Measurements from ENCODE around the gene MYL7. TPM values are rescaled to one million over a fixed set of nuclear protein-coding genes. Genes with fewer than 3 reads are reported as not detected.
"Not testable (repeated sequence)": the region's sequence is repeated elsewhere in the genome, so short reads cannot be mapped to it uniquely, and the experiment has no call there.

Gene MYL7
- total and polyA plus RNA-seq, 4 experiments from 2014 or later, result not detected

DNA sequence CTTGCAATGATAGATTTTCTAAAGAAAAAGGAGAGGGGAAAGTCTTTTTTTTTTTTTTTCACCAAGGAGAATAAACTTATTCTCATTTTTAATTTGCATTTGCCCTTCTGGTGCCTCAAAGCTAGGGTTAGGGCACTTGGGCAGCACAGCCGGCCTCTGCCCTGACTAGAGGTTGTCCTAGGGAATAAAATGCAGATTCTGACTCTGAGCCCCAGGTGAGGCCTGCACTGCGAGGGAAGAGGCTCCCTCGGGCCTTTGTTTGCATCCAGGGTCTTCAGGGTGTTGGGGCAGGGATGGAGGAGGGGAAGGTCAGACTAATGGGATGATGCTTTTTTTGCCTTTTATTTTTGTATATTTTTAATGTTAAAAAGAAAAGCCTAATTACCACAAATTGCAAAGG is 7.8 kb downstream of the MYL7 start:
- ChIA-PET CTCF (ENCODE audit: partially characterized antibody) (no interaction called here), POLR2A (ENCODE audit: partially characterized antibody) (no interaction called here)
- Histone ChIP-seq H3K36me3 (ENCODE audit: insufficient read depth, low read length) (no peaks in the 10 kb centered on the region), H3K4me1 (ENCODE audit: insufficient read depth, low read length) (no peaks in the 10 kb centered on the region), H3K27me3 (ENCODE audit: insufficient read depth, low read length) (no peaks in the 10 kb centered on the region), H3K4me3 (ENCODE audit: low read length in 2 of 2) (no peak overlapping the region), H3K9me3 (ENCODE audit: control insufficient read depth in 1 of 2, low read length in 2 of 2) (no peaks in the 10 kb centered on the region), H3K27ac (ENCODE audit: low read depth, low read length) (no peak overlapping the region)
- DNase-seq, result no peak
- Mint-ChIP-seq H3K4me3 (no peak overlapping the region), H3K27me3 (no peaks in the 10 kb centered on the region), H3K27ac (no peak overlapping the region), H3K36me3 (no peaks in the 10 kb centered on the region), H3K4me1 (no peaks in the 10 kb centered on the region), H3K9me3 (no peaks in the 10 kb centered on the region)
- intact Hi-C loops (cut with micrococcal nuclease), result no loop called here

DNA sequence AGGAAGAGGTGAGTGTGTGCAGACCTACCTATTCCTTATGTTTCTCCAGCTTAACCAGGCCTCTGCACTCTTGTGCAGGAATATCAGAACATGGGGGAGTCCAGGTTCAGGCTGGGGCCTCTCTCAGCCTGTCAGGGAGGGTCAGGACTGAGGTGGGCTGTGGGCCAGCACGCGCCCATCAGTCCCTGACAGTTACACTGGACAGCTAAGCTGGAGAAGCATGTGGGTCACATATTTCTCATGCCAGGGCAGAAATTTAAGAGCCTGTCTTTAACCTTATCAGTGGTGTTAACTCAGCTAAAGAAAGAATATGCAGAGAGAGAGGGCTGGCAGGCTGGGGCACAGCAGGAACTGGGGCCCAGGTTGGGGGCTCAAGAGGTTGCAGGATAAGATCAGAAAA is 9.1 kb downstream of the MYL7 start:
- H3K4me3 Mint-ChIP-seq, result no peak overlapping the region
- H3K27me3 Mint-ChIP-seq, result no peaks in the 10 kb centered on the region
- no peaks in the 10 kb centered on the region for H3K4me1 Mint-ChIP-seq
- no peaks in the 10 kb centered on the region for H3K9me3 ChIP-seq (ENCODE audit: control insufficient read depth in 1 of 2, low read length in 2 of 2)
- no peak overlapping the region for H3K27ac ChIP-seq (ENCODE audit: low read depth, low read length)
- H3K27me3 ChIP-seq (ENCODE audit: insufficient read depth, low read length), result no peaks in the 10 kb centered on the region
- DNase-seq, result no peak
- H3K4me1 ChIP-seq (ENCODE audit: insufficient read depth, low read length), result no peaks in the 10 kb centered on the region
- no peaks in the 10 kb centered on the region for H3K36me3 ChIP-seq (ENCODE audit: insufficient read depth, low read length)
- H3K36me3 Mint-ChIP-seq, result no peaks in the 10 kb centered on the region
- no peaks in the 10 kb centered on the region for H3K9me3 Mint-ChIP-seq
- no peak overlapping the region for H3K27ac Mint-ChIP-seq
- ChIA-PET CTCF (ENCODE audit: partially characterized antibody) (no interaction called here), POLR2A (ENCODE audit: partially characterized antibody) (no interaction called here)
- intact Hi-C loops (cut with micrococcal nuclease), result no loop called here
- no peak overlapping the region for H3K4me3 ChIP-seq (ENCODE audit: low read length in 2 of 2)

DNA sequence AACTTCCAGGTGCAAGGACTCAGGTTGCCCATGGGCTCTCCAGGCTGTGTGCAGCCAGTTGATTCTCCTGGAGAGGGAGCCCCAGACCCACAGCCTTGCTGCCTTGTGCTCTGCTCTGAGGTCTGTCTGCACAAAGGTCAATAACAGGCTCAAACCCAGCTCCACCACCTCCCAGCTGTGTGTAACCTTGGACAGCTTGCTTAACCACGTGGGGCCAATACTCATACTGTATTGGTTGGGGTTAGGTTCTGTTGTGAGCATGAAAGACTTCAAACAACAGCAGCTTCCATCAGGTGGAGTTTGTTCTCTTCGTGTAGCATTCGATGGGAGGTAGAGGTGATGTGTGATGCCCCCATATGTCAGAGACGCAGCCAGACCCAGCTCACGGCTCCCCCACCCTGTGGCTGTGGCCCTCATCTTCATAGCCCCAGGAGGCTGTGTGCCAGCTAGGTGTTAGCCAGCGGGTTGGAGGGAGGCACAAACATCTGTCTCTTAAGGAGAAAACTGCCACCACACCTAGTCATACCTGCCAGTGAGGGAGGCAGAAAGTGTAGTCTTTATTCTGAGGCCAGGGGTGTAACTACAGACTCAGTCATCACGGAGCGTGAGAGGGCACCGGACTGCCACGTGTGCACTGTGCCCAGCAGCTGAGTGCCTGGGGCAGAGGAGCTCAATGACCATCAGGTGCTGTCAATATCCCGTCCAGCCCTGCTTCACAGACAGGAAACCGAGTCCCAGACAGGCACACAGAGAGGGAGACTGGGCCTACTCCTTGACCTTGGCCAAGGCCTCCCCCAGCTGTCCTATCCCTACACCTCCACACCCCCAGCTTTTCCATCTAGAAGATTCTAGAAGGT is 9.7 kb downstream of the MYL7 start:
- no peaks in the 10 kb centered on the region for H3K9me3 Mint-ChIP-seq
- no peaks in the 10 kb centered on the region for H3K4me1 ChIP-seq (ENCODE audit: insufficient read depth, low read length)
- no peaks in the 10 kb centered on the region for H3K4me1 Mint-ChIP-seq
- ChIA-PET CTCF (ENCODE audit: partially characterized antibody) (interaction anchor here (0.8 kb wide), 1 partner anchor 16 kb away, joined by 3 read pairs; no protein-coding TSS in a partner anchor), POLR2A (ENCODE audit: partially characterized antibody) (interaction anchor here (0.5 to 0.8 kb wide), 2 partner anchors 9 to 501 kb away, joined by 3 read pairs; no protein-coding TSS in a partner anchor)
- no peak overlapping the region for H3K27ac ChIP-seq (ENCODE audit: low read depth, low read length)
- H3K27me3 Mint-ChIP-seq, result no peaks in the 10 kb centered on the region
- H3K36me3 Mint-ChIP-seq, result no peaks in the 10 kb centered on the region
- H3K9me3 ChIP-seq (ENCODE audit: control insufficient read depth in 1 of 2, low read length in 2 of 2), result no peaks in the 10 kb centered on the region
- no peak overlapping the region for H3K4me3 ChIP-seq (ENCODE audit: low read length in 2 of 2)
- intact Hi-C loops (cut with micrococcal nuclease), result no loop called here
- no peak overlapping the region for H3K27ac Mint-ChIP-seq
- H3K27me3 ChIP-seq (ENCODE audit: insufficient read depth, low read length), result no peaks in the 10 kb centered on the region
- no peak for DNase-seq
- no peaks in the 10 kb centered on the region for H3K36me3 ChIP-seq (ENCODE audit: insufficient read depth, low read length)
- H3K4me3 Mint-ChIP-seq, result no peak overlapping the region

DNA sequence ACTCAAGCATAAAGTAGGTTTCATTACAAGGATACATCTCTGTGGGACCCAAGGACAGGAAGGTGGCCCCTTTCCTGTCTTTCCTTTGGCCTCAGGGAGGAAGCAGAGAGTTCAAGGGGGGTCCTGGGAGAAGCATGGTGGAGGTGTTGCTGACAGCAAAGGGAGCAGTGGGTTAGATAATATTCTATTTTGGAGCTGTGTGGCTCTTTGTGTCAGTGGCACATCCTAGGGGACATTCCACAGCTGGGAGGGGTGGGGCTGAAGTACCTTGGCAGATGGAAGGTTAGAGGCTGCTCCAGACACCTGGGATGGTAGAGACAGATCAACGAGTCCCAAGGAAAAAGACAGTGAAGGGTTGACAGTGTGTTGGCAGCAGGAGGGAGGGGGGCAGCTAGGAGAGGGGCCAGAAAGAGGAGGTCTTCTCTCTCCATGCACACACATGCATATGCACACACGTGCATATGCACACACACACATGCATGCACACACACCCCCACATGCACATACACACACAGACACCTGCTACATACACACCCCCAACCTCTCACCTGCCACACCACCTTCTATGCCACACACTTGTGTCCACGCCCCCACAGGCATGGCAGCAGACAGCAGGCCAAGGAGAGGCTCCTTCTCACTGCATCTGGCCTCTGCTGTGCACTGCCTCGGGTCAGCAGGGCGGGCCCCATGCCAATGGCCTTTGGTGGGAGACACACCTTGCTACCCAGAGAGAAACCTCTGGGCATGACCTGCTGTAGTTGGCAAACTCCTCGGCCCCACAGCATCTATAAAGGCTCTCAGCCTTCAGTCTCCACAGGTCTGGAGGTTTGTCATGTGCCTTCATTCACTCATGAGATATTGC is 12.2 kb downstream of the MYL7 start:
- H3K4me3 Mint-ChIP-seq, result no peak overlapping the region
- Histone ChIP-seq H3K36me3 (ENCODE audit: insufficient read depth, low read length) (no peaks in the 10 kb centered on the region), H3K27ac (ENCODE audit: low read depth, low read length) (no peak overlapping the region), H3K4me3 (ENCODE audit: low read length in 2 of 2) (no peak overlapping the region), H3K9me3 (ENCODE audit: control insufficient read depth in 1 of 2, low read length in 2 of 2) (no peaks in the 10 kb centered on the region), H3K27me3 (ENCODE audit: insufficient read depth, low read length) (no peaks in the 10 kb centered on the region), H3K4me1 (ENCODE audit: insufficient read depth, low read length) (peaks cover 3% of the 10 kb centered on the region)
- H3K4me1 Mint-ChIP-seq, result peaks cover 1 to 7% (median 3%) of the 10 kb centered on the region in 4 donors
- peak overlapping the region in 1 of 7 donors; percentile 2 for H3K27ac Mint-ChIP-seq
- no peaks in the 10 kb centered on the region for H3K27me3 Mint-ChIP-seq
- CTCF ChIA-PET (ENCODE audit: partially characterized antibody), result interaction anchor here (0.5 kb wide), 1 partner anchor 44 kb away, joined by 4 read pairs; no protein-coding TSS in a partner anchor
- intact Hi-C loops (cut with micrococcal nuclease), result no loop called here
- no peak for DNase-seq
- no peaks in the 10 kb centered on the region for H3K9me3 Mint-ChIP-seq
- POLR2A ChIA-PET (ENCODE audit: partially characterized antibody), result no interaction called here
- no peaks in the 10 kb centered on the region for H3K36me3 Mint-ChIP-seq

DNA sequence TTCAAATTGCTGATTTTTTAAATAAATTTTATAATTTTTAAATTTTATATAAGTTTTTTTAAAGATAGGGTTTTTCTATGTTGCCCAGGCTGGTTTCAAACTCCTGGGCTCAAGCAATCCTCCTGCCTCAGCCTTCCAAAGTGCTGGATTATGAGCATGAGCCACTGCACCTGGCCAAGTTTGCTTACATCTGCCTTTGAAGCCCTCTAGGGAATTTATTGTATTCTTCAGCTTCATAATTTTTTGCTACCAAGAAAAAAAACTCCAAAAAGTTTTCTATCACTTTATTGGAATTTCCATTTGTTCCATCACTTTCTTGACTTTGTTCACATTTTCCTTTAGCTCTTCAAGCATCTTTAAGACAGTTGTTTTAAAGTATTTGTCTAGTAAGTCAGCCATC is 14.0 kb downstream of the MYL7 start:
- Mint-ChIP-seq H3K36me3 (peaks cover 0 to 2% of the 10 kb centered on the region in 2 donors), H3K27ac (peak overlapping the region in 4 of 7 donors; percentile 3 to 23 (median 16)), H3K27me3 (no peaks in the 10 kb centered on the region), H3K4me3 (no peak overlapping the region), H3K4me1 (peaks cover 9 to 23% (median 12%) of the 10 kb centered on the region in 4 donors), H3K9me3 (no peaks in the 10 kb centered on the region)
- Histone ChIP-seq H3K4me1 (ENCODE audit: insufficient read depth, low read length) (peaks cover 15% of the 10 kb centered on the region), H3K27me3 (ENCODE audit: insufficient read depth, low read length) (no peaks in the 10 kb centered on the region), H3K36me3 (ENCODE audit: insufficient read depth, low read length) (no peaks in the 10 kb centered on the region), H3K27ac (ENCODE audit: low read depth, low read length) (no peak overlapping the region), H3K9me3 (ENCODE audit: control insufficient read depth in 1 of 2, low read length in 2 of 2) (no peaks in the 10 kb centered on the region), H3K4me3 (ENCODE audit: low read length in 2 of 2) (no peak overlapping the region)
- intact Hi-C loops (cut with micrococcal nuclease), result no loop called here
- POLR2A ChIA-PET (ENCODE audit: partially characterized antibody), result no interaction called here
- no peak for DNase-seq
- CTCF ChIA-PET (ENCODE audit: partially characterized antibody), result no interaction called here

DNA sequence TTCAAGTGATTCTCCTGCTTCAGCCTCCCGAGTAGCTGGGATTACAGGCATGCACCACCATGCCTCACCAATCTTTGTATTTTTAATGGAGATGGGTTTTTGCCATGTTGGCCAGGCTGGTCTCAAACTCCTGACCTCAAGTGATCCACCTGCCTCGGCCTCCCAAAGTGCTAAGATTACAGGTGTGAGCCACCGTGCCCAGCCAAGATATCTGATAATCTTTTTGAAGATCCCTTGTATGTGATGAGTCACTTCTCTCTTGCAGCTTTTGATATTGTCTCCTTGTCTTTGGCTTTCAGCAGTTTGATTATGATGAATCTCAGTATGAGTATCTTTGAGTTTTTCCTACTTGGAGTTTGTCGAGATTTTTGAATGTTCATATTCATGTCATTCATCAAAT is 14.6 kb downstream of the MYL7 start:
- H3K9me3 Mint-ChIP-seq; H3K4me3 ChIP-seq (ENCODE audit: low read length in 2 of 2); H3K36me3 ChIP-seq (ENCODE audit: insufficient read depth, low read length); H3K36me3 Mint-ChIP-seq; intact Hi-C loops (cut with micrococcal nuclease); H3K27ac ChIP-seq (ENCODE audit: low read depth, low read length); H3K27me3 Mint-ChIP-seq; DNase-seq; H3K9me3 ChIP-seq (ENCODE audit: control insufficient read depth in 1 of 2, low read length in 2 of 2); H3K27me3 ChIP-seq (ENCODE audit: insufficient read depth, low read length); POLR2A ChIA-PET (ENCODE audit: partially characterized antibody): not testable (repeated sequence)
- Mint-ChIP-seq H3K4me3 (peak overlapping the region in 4 of 8 donors; percentile 1 to 44 (median 24)), H3K4me1 (peaks cover 9 to 23% (median 15%) of the 10 kb centered on the region in 4 donors), H3K27ac (peak overlapping the region in 2 of 7 donors; percentile 19 to 36)
- H3K4me1 ChIP-seq (ENCODE audit: insufficient read depth, low read length), result peaks cover 21% of the 10 kb centered on the region
- CTCF ChIA-PET (ENCODE audit: partially characterized antibody), result interaction anchor here (1.8 kb wide), 1 partner anchor 439 kb away, joined by 5 read pairs; no protein-coding TSS in a partner anchor

DNA sequence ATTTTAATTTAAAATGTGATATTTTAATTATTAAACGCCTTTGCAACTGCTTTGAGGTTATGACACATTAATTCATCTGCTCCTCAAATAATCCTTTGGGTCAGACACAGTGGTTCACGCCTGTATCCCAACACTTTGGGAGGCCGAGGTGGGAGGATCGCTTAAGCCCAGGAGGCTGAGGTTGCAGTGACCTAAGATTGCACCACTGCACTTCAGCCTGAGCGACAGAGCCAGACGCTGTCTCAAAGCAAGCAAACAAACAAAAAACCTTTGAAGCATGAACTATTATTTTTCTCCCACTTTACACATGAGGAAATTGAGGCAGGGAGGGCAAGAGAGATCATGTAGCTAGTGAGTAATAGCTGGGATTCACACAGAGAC is 16.3 kb downstream of the MYL7 start:
- Histone ChIP-seq H3K4me3 (ENCODE audit: low read length in 2 of 2) (no peak overlapping the region), H3K27ac (ENCODE audit: low read depth, low read length) (no peak overlapping the region), H3K9me3 (ENCODE audit: control insufficient read depth in 1 of 2, low read length in 2 of 2) (no peaks in the 10 kb centered on the region), H3K4me1 (ENCODE audit: insufficient read depth, low read length) (peaks cover 22% of the 10 kb centered on the region), H3K27me3 (ENCODE audit: insufficient read depth, low read length) (no peaks in the 10 kb centered on the region), H3K36me3 (ENCODE audit: insufficient read depth, low read length) (peaks cover 9% of the 10 kb centered on the region)
- intact Hi-C loops (cut with micrococcal nuclease), result loop anchor here (5.0 kb wide), 2 partner anchors 77 to 258 kb away; partner anchors contain the start of genes MRPS24 and YKT6
- H3K9me3 Mint-ChIP-seq, result no peaks in the 10 kb centered on the region
- peaks cover 16 to 34% (median 24%) of the 10 kb centered on the region in 4 donors for H3K4me1 Mint-ChIP-seq
- POLR2A ChIA-PET (ENCODE audit: partially characterized antibody), result no interaction called here
- no peaks in the 10 kb centered on the region for H3K27me3 Mint-ChIP-seq
- DNase-seq, result no peak
- peaks cover 12 to 13% of the 10 kb centered on the region in 2 donors for H3K36me3 Mint-ChIP-seq
- CTCF ChIA-PET (ENCODE audit: partially characterized antibody), result interaction anchor here (0.9 to 1.8 kb wide), 2 partner anchors 76 to 441 kb away, joined by 3 to 5 read pairs; partner anchors contain the start of gene YKT6
- peak overlapping the region in 5 of 7 donors; percentile 15 to 90 (median 56) for H3K27ac Mint-ChIP-seq
- peak overlapping the region; percentile 30 to 82 (median 62) for H3K4me3 Mint-ChIP-seq
